ENCODE data around the gene THADA.
"Not testable (repeated sequence)": the region's sequence is repeated elsewhere in the genome, so short reads cannot be mapped to it uniquely, and the experiment has no call there.

The THADA gene

GRCh38 chr2:43538034-43538670, 57.7 kb downstream of the THADA start:
- no peak for DNase-seq (ENCODE audit: low read depth)

- no peak for DNase-seq (ENCODE audit: low read depth)
Observed at GRCh38 chr2:43537137-43537536, 58.7 kb downstream of the THADA start.

- DNase-seq (ENCODE audit: low read depth), result no peak
Observed at GRCh38 chr2:43534569-43534968, 61.3 kb downstream of the THADA start.

- not testable (repeated sequence) for DNase-seq (ENCODE audit: low read depth)
Observed at GRCh38 chr2:43532572-43532971, 63.3 kb downstream of the THADA start.

GRCh38 chr2:43531251-43531650, 64.6 kb downstream of the THADA start:
- DNase-seq (ENCODE audit: low read depth), result no peak

GRCh38 chr2:43526994-43527393, 68.8 kb downstream of the THADA start:
- DNase-seq (ENCODE audit: low read depth), result no peak

- DNase-seq (ENCODE audit: low read depth), result no peak
Observed at GRCh38 chr2:43525506-43525905, 70.3 kb downstream of the THADA start.

GRCh38 chr2:43524177-43524965, 71.5 kb downstream of the THADA start:
- DNase-seq (ENCODE audit: low read depth), result no peak

GRCh38 chr2:43522177-43522576, 73.7 kb downstream of the THADA start:
- no peak for DNase-seq (ENCODE audit: low read depth)

GRCh38 chr2:43521568-43521967, 74.3 kb downstream of the THADA start:
- DNase-seq (ENCODE audit: low read depth), result no peak

GRCh38 chr2:43520919-43521318, 74.9 kb downstream of the THADA start:
- no peak for DNase-seq (ENCODE audit: low read depth)

- peak; percentile 61 for DNase-seq (ENCODE audit: low read depth)
Observed at GRCh38 chr2:43519643-43520221, 76.1 kb downstream of the THADA start.

- DNase-seq (ENCODE audit: low read depth), result no peak
Observed at GRCh38 chr2:43518718-43519117, 77.1 kb downstream of the THADA start.

GRCh38 chr2:43518181-43518580, 77.7 kb downstream of the THADA start:
- no peak for DNase-seq (ENCODE audit: low read depth)

GRCh38 chr2:43515807-43516497, 79.9 kb downstream of the THADA start:
- DNase-seq (ENCODE audit: low read depth), result no peak

GRCh38 chr2:43515248-43515647, 80.6 kb downstream of the THADA start:
- no peak for DNase-seq (ENCODE audit: low read depth)

- no peak for DNase-seq (ENCODE audit: low read depth)
Observed at GRCh38 chr2:43513796-43514195, 82.0 kb downstream of the THADA start.

GRCh38 chr2:43513216-43513615, 82.6 kb downstream of the THADA start:
- DNase-seq (ENCODE audit: low read depth), result no peak

GRCh38 chr2:43511199-43511598, 84.6 kb downstream of the THADA start:
- no peak for DNase-seq (ENCODE audit: low read depth)

GRCh38 chr2:43509886-43510285, 86.0 kb downstream of the THADA start:
- no peak for DNase-seq (ENCODE audit: low read depth)

- DNase-seq (ENCODE audit: low read depth), result no peak
Observed at GRCh38 chr2:43508209-43508608, 87.6 kb downstream of the THADA start.

- no peak for DNase-seq (ENCODE audit: low read depth)
Observed at GRCh38 chr2:43507137-43507536, 88.7 kb downstream of the THADA start.

- no peak for DNase-seq (ENCODE audit: low read depth)
Observed at GRCh38 chr2:43495727-43496126, 100.1 kb downstream of the THADA start.
